HEK293T (cell line): Measurements from ENCODE around the gene ZNF385B.

ENCODE experiments used
- CTCF ChIA-PET: fragments of 350-600 bp; formaldehyde crosslinking; extraction: SDS; loops from one replicate; lab custom pipeline; 2021; ENCODE audit warnings: antibody characterized with exemption, inconsistent platforms; lab: Yijun Ruan, JAX
- POLR2A ChIA-PET: fragments of 350-600 bp; formaldehyde crosslinking; extraction: SDS; loops from one replicate; lab custom pipeline; 2020; ENCODE audit warnings: antibody characterized with exemption, inconsistent platforms; lab: Yijun Ruan, JAX
- DNase-seq: peaks from one replicate; pipeline ENCODE4 v3.0.0; 2012; ENCODE audit warnings: mixed read lengths; ENCODE audit errors: extremely low spot score
- ARNT ChIP-seq: fragments of 450-650 bp; IDR thresholded peaks from 2 replicates; pipeline ENCODE4 v1.6.1; 2017; ENCODE audit warnings: mild to moderate bottlenecking
- BHLHE40 ChIP-seq: fragments of 450-650 bp; IDR thresholded peaks from 2 replicates; pipeline ENCODE4 v1.6.1; 2016; ENCODE audit warnings: mild to moderate bottlenecking, moderate library complexity, borderline replicate concordance
- CTBP1 ChIP-seq: fragments of 450-650 bp; IDR thresholded peaks from 2 replicates; pipeline ENCODE4 v1.6.1; 2016; ENCODE audit warnings: borderline replicate concordance
- ELF4 ChIP-seq: fragments of 450-650 bp; IDR thresholded peaks from 2 replicates; pipeline ENCODE4 v1.6.1; 2017; ENCODE audit warnings: antibody characterized with exemption
- FOXA1 ChIP-seq: fragments of 450-650 bp; IDR thresholded peaks from 2 replicates; pipeline ENCODE4 v1.6.1; 2016; ENCODE audit warnings: mild to moderate bottlenecking
- FOXK2 ChIP-seq: fragments of 450-650 bp; IDR thresholded peaks from 2 replicates; pipeline ENCODE4 v1.6.1; 2016; ENCODE audit warnings: mild to moderate bottlenecking
- FOXM1 ChIP-seq: fragments of 450-650 bp; IDR thresholded peaks from 2 replicates; pipeline ENCODE4 v1.6.1; 2017; ENCODE audit warnings: mild to moderate bottlenecking, borderline replicate concordance
- HDGF ChIP-seq: fragments of 450-650 bp; IDR thresholded peaks from 2 replicates; pipeline ENCODE4 v1.6.1; 2017; ENCODE audit warnings: antibody characterized with exemption, borderline replicate concordance
- L3MBTL2 ChIP-seq: fragments of 450-650 bp; conservative IDR thresholded peaks from 2 replicates; pipeline ENCODE4 v1.6.1; 2016; ENCODE audit warnings: mild to moderate bottlenecking
- LEF1 ChIP-seq: fragments of 450-650 bp; IDR thresholded peaks from 2 replicates; pipeline ENCODE4 v1.6.1; 2017; ENCODE audit warnings: mild to moderate bottlenecking, borderline replicate concordance
- NFRKB ChIP-seq: fragments of 450-650 bp; IDR thresholded peaks from 2 replicates; pipeline ENCODE4 v1.6.1; 2016; ENCODE audit warnings: mild to moderate bottlenecking, moderate library complexity
- SP1 ChIP-seq: fragments of 450-650 bp; IDR thresholded peaks from 2 replicates; pipeline ENCODE4 v1.6.1; 2017
- SUZ12 ChIP-seq: fragments of 450-650 bp; IDR thresholded peaks from 2 replicates; pipeline ENCODE4 v1.6.1; 2016; ENCODE audit warnings: mild to moderate bottlenecking
- TARDBP ChIP-seq: fragments of 450-650 bp; IDR thresholded peaks from 2 replicates; pipeline ENCODE4 v1.6.1; 2016
- ZNF384 ChIP-seq: fragments of 450-650 bp; IDR thresholded peaks from 2 replicates; pipeline ENCODE4 v1.6.1; 2016
- TF ChIP-seq, protein P1 (sequence below): fragments of 450-650 bp; IDR thresholded peaks from 2 replicates; pipeline ENCODE4 v1.6.1; 2016

Gene ZNF385B

GRCh38 chr2:179655627-179656026 is 205.8 kb downstream of the ZNF385B start:
- ChIA-PET POLR2A (no interaction called here), CTCF (no interaction called here)
- DNase-seq, result no peak

GRCh38 chr2:179654806-179655205 is 206.6 kb downstream of the ZNF385B start:
- no peak for TF ChIP-seq BHLHE40
- no peak for TF ChIP-seq FOXA1
- TF ChIP-seq NFRKB, result no peak
- TF ChIP-seq, protein P1, sequence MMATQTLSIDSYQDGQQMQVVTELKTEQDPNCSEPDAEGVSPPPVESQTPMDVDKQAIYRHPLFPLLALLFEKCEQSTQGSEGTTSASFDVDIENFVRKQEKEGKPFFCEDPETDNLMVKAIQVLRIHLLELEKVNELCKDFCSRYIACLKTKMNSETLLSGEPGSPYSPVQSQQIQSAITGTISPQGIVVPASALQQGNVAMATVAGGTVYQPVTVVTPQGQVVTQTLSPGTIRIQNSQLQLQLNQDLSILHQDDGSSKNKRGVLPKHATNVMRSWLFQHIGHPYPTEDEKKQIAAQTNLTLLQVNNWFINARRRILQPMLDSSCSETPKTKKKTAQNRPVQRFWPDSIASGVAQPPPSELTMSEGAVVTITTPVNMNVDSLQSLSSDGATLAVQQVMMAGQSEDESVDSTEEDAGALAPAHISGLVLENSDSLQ, result no peak
- no peak for TF ChIP-seq SUZ12
- no peak for TF ChIP-seq FOXK2
- TF ChIP-seq TARDBP, result no peak
- no peak for TF ChIP-seq ARNT
- TF ChIP-seq ZNF384, result no peak
- no peak for TF ChIP-seq SP1
- no peak for TF ChIP-seq L3MBTL2
- no peak for TF ChIP-seq FOXM1
- no peak for TF ChIP-seq LEF1
- no peak for TF ChIP-seq ELF4
- ChIA-PET CTCF (no interaction called here), POLR2A (no interaction called here)
- no peak for DNase-seq

More at GRCh38 chr2:179655627-179656026, 205.8 kb downstream of the ZNF385B start:
- no peak for TF ChIP-seq SP1
- TF ChIP-seq TARDBP, result no peak
- TF ChIP-seq FOXM1, result no peak
- TF ChIP-seq NFRKB, result no peak
- no peak for TF ChIP-seq FOXK2
- no peak for TF ChIP-seq CTBP1
- no peak for TF ChIP-seq BHLHE40

DNA sequence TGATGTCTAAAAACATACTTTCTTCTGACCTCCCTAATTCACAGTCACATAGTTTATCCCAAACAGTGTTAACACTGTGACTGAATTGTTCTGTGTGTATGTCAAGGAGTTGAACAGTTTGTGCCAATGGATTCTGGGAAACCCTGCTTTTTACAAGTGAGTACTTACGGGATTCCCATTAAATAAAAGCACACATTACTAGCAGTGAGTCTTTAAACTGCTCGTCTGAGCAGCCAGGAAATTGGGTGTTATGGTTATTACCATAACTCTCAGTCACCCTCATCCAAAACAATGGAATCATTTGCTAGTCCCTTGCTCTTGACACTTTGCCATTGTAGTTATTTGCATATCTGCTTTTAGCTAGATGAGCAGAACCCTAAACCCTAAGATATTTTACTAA is 209.1 kb downstream of the ZNF385B start:
- ChIA-PET POLR2A (no interaction called here), CTCF (no interaction called here)
- TF ChIP-seq FOXK2 (no peak), SUZ12 (no peak)
- no peak for DNase-seq

DNA sequence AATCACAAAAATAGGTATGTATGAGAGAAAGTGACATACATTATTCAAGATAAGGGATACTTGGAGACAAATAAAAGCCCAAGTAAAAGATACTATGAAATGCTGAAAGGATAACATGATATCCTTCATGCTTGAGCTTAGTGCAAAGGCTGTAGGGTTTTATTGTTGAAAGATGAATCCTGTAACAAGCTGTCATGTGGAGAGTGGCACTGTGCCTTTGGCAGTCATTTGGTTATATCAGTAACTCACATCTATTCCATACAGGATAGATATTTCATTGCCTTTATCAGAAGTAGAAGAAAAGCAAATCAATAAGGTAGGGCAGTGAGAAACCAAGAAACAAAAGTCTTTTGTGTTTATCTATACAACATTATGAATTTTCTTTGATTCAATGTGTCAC is 211.0 kb downstream of the ZNF385B start:
- ChIA-PET POLR2A (no interaction called here), CTCF (no interaction called here)
- no peak for DNase-seq
- TF ChIP-seq SP1 (no peak), CTBP1 (no peak), ARNT (no peak), L3MBTL2 (no peak), FOXM1 (no peak), NFRKB (no peak), TARDBP (no peak), FOXK2 (no peak), FOXA1 (no peak), ZNF384 (no peak), BHLHE40 (no peak), LEF1 (no peak), HDGF (no peak), SUZ12 (no peak), ELF4 (no peak)
- TF ChIP-seq, protein P1, result no peak

DNA sequence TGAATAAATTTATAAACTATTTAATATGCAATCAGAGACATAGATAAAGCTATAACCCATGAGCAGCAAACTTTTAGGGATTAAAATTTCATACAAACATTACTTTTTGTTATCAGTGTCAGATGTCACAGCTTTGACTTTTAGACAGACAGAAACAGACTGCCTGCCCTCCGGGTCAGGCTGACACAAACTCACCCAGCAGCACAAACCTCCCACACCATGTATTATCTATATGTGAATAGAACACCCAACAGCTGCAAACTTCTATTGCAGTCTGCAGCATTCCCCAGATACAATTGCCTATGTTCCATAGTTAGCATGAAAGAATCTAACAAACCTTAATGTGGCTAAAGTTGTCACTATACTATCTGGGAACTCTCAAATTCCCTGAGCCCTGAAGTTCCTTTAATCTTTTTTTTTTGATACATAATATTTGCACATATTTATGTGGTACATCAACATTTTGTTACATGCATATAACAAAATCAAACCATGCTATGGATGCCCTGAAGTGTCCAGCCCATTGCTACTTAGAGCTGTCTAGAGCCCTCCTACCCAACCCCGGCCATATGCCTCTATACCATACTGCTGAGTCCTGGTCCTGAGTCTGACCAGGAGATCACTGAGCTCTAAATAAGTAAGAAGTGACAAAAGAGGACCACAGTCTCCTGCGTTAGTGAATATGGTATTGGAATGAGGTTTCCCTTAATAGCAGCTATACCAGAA is 214.4 kb downstream of the ZNF385B start:
- POLR2A ChIA-PET, result no interaction called here
- TF ChIP-seq FOXM1, result no peak
- no peak for TF ChIP-seq HDGF
- TF ChIP-seq SP1, result no peak
- no peak for TF ChIP-seq FOXA1
- TF ChIP-seq, protein P1, result no peak
- TF ChIP-seq FOXK2, result no peak
- no peak for TF ChIP-seq ARNT
- TF ChIP-seq ELF4, result no peak
- no peak for TF ChIP-seq L3MBTL2
- TF ChIP-seq LEF1, result no peak
- no peak for TF ChIP-seq CTBP1
- no peak for TF ChIP-seq TARDBP
- no peak for TF ChIP-seq BHLHE40
- no peak for TF ChIP-seq NFRKB
- no peak for TF ChIP-seq ZNF384
- TF ChIP-seq SUZ12, result no peak
- CTCF ChIA-PET, result no interaction called here
- DNase-seq, result no peak

DNA sequence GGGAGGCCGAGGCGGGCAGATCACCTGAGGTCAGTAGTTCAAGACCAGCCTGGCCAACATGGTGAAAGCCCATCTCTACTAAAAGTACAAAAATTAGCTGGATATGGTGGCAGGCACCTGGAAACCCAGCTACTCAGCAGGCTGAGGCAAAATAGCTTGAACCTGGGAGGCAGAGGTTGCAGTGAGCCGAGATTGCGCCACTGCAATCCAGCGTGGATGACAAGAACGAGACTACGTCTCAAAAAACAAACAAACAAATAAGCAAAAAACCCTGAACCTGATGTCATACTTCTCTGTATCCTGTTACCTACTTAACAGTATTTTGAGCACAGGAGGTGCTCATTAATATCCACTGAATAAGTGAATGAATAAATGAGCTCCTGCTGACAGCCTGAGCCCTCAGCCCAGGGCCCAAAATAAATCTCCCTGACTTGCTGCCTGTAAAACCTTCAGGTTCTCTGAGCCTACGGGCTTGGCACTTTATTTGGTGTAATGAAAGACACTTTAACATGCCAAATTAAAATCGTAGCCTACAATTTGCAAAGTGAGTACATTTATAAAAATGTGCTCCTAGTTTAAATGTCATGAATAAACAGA is 215.1 kb downstream of the ZNF385B start:
- POLR2A ChIA-PET, result no interaction called here
- CTCF ChIA-PET, result no interaction called here
- TF ChIP-seq, protein P1, result peak; percentile 72
- no peak for TF ChIP-seq SUZ12
- DNase-seq, result no peak
